Neural progenitor cell (in vitro differentiated cells): ENCODE results near the gene RBM34. TPM values are rescaled to one million over a fixed set of nuclear protein-coding genes. Genes with fewer than 3 reads are reported as not detected.

Source experiments
- DNase-seq: peaks from one replicate; pipeline ENCODE4 v3.0.0-alpha.2; 2016; ENCODE audit warnings: low spot score
- H2AFZ ChIP-seq: fragments of 200-600 bp; sonication (generic); replicated peaks from 2 replicates; pipeline ENCODE4 v1.6.1; 2016; ENCODE audit warnings: antibody characterized with exemption
- H3F3A ChIP-seq: fragments of 200-600 bp; sonication (generic); 2 replicates; pipeline ENCODE4 v1.6.1; 2016; ENCODE audit warnings: antibody characterized with exemption, low read depth
- H3K27ac ChIP-seq: fragments of 200-600 bp; sonication (generic); 2 replicates; pipeline ENCODE4 v1.5.1; 2016; ENCODE audit warnings: mild to moderate bottlenecking
- H3K27me3 ChIP-seq: fragments of 200-600 bp; sonication (generic); 2 replicates; pipeline ENCODE4 v1.6.1; 2016; ENCODE audit warnings: mild to moderate bottlenecking, moderate library complexity
- H3K36me3 ChIP-seq: fragments of 200-600 bp; sonication (generic); 2 replicates; pipeline ENCODE4 v1.5.1; 2016
- H3K4me1 ChIP-seq: fragments of 200-600 bp; sonication (generic); 2 replicates; pipeline ENCODE4 v1.6.1; 2016; ENCODE audit warnings: mixed run types
- H3K4me2 ChIP-seq: fragments of 200-600 bp; sonication (generic); 2 replicates; pipeline ENCODE4 v1.6.1; 2016
- H3K4me3 ChIP-seq: fragments of 200-600 bp; sonication (generic); 2 replicates; pipeline ENCODE4 v1.5.1; 2016
- H3K79me2 ChIP-seq: fragments of 200-600 bp; sonication (generic); 2 replicates; pipeline ENCODE4 v1.6.1; 2016; ENCODE audit warnings: low read depth
- H3K9ac ChIP-seq: fragments of 200-600 bp; sonication (generic); 2 replicates; pipeline ENCODE4 v1.6.1; 2016
- H3K9me3 ChIP-seq: fragments of 200-600 bp; sonication (generic); 2 replicates; pipeline ENCODE4 v1.5.1; 2016; ENCODE audit warnings: low read depth
- H4K20me1 ChIP-seq: fragments of 200-600 bp; sonication (generic); 2 replicates; pipeline ENCODE4 v1.6.1; 2016; ENCODE audit warnings: low read depth
- H3K27ac Mint-ChIP-seq: 3 replicates; pipeline ENCODE4 v1.8.0; 2021; ENCODE audit warnings: mixed read lengths
- H3K27me3 Mint-ChIP-seq: 2 replicates; pipeline ENCODE4 v1.8.0; 2022; ENCODE audit warnings: low read depth, mild to moderate bottlenecking, inconsistent platforms, moderate library complexity, mixed read lengths; ENCODE audit not compliant: insufficient read depth
- H3K36me3 Mint-ChIP-seq: 3 replicates; pipeline ENCODE4 v1.8.0; 2021; ENCODE audit warnings: mixed read lengths
- H3K4me1 Mint-ChIP-seq: 3 replicates; pipeline ENCODE4 v1.8.0; 2021; ENCODE audit warnings: mixed read lengths
- H3K4me3 Mint-ChIP-seq: 3 replicates; pipeline ENCODE4 v1.8.0; 2021; ENCODE audit warnings: mild to moderate bottlenecking, moderate library complexity, mixed read lengths
- H3K9me3 Mint-ChIP-seq: 3 replicates; pipeline ENCODE4 v1.8.0; 2020; ENCODE audit warnings: mixed read lengths
- CTCF ChIP-seq: fragments of 200-600 bp; sonication (generic); IDR thresholded peaks from 2 replicates; pipeline ENCODE4 v1.5.1; 2017; ENCODE audit warnings: antibody characterized with exemption, mild to moderate bottlenecking
- EZH2 ChIP-seq: fragments of 200-600 bp; sonication (generic); IDR thresholded peaks from 2 replicates; pipeline ENCODE4 v1.6.1; 2017; ENCODE audit warnings: antibody characterized with exemption, mild to moderate bottlenecking, moderate library complexity
- EZH2phosphoT487 ChIP-seq: fragments of 200-600 bp; sonication (generic); IDR thresholded peaks from 2 replicates; pipeline ENCODE4 v1.6.1; 2017; ENCODE audit warnings: antibody characterized with exemption
- total RNA-seq: library from RNA; depleted of rRNA; stranded (reverse); fragments of >200 nt; gene quantifications from 2 replicates; pipeline ENCODE4 v1.2.3, GENCODE V29; 2015; ENCODE audit warnings: low replicate concordance

The RBM34 gene
- total RNA-seq, 1 donor from 2014 or later = 107 TPM

DNA sequence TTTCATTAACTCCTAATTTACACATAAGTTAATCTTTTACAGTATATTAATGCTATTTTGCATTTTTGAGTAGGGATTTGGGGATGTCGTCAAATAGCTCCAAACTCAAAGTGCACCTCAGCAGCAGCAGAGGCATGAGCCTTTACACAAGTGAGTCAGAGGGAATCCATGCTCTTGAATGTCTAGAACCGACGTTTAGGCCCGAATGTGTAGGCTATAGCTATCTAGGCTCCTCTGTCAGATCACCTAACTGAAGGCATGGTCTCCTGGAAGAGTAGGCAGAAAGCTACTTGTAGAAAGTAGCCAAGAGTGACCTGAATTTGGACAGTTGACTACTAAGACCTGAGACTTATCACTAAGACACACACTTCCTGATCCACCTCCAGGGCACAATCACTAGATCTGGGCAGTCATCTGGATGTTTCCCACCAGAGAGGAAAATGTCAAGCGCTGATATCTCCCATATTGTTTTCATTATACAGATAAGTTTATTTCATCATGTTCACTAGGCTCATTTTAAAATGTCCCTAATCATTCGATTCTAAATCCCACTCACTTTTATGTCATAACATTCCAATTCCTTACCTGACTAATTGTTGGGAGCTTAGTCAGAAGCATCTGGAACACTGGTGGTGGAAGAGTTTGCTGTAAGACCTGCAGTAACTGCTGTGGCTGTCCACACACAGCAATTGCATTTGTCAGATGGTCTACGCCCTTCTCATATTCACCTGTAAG, 47.7 kb downstream of the RBM34 start:
- Histone ChIP-seq H3K27me3 (no peaks in the 10 kb centered on the region), H3K9ac (peak overlapping the region; percentile 27), H3K4me2 (no peak overlapping the region), H3K4me3 (no peak overlapping the region), H2AFZ (no peak overlapping the region), H3K36me3 (peaks cover 42% of the 10 kb centered on the region), H3K9me3 (no peaks in the 10 kb centered on the region), H3F3A (peaks cover 26% of the 10 kb centered on the region), H3K27ac (no peak overlapping the region), H3K4me1 (no peaks in the 10 kb centered on the region), H4K20me1 (peaks cover 44% of the 10 kb centered on the region), H3K79me2 (peaks cover 66% of the 10 kb centered on the region)
- DNase-seq = no peak
- Mint-ChIP-seq H3K27me3 (no peaks in the 10 kb centered on the region), H3K4me3 (no peak overlapping the region), H3K4me1 (no peaks in the 10 kb centered on the region), H3K27ac (no peak overlapping the region), H3K36me3 (peaks cover 41% of the 10 kb centered on the region), H3K9me3 (no peaks in the 10 kb centered on the region)
- TF ChIP-seq CTCF = no peak

DNA sequence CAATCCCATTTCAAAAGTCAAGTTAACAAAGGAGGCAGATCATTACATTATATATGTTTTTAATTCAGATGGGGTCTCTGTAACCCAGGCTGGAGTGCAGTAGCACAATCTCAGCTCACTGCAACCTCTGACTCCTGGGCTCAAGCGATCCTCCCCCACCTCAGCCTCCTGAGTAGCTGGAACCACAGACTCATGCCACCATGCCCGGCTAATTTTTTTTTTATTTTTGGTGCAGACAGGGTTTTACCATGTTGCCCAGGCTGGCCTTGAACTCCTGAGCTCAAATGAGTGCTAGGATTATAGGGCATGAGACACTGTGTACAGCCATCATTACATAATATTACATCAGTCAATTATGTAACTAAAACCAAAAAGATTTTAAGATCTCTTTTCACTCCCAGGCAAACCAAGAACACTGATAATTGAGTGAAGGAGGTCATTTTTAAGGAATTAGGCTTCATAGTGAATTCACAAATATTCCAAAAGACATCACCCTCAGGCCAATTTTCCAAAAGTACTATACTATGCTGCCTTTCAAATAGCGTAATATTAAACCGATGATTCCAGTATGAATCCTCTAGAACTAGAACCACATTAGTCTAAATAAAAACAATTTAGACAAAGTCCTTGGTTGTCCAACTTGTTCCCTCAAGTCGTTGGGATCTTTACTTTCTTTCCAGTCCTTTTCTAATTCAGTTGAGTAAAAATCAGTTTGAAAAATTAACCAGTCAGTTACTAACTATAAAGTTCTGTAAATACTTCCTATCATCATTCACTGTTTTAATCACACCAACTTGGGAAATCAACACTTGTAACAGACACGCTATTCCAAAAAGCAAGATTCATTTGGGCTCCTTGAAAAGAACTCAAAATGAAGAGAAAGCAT, 48.5 kb downstream of the RBM34 start:
- Histone ChIP-seq H3K36me3 (peaks cover 42% of the 10 kb centered on the region), H3K9ac (peak overlapping the region; percentile 27), H3K27me3 (no peaks in the 10 kb centered on the region), H2AFZ (no peak overlapping the region), H3K79me2 (peaks cover 58% of the 10 kb centered on the region), H3K4me3 (no peak overlapping the region), H3K4me2 (no peak overlapping the region), H4K20me1 (peaks cover 47% of the 10 kb centered on the region), H3F3A (peaks cover 26% of the 10 kb centered on the region), H3K27ac (no peak overlapping the region), H3K9me3 (no peaks in the 10 kb centered on the region), H3K4me1 (no peaks in the 10 kb centered on the region)
- no peaks in the 10 kb centered on the region for H3K9me3 Mint-ChIP-seq
- no peak for TF ChIP-seq EZH2
- TF ChIP-seq CTCF = no peak
- no peak for TF ChIP-seq EZH2phosphoT487
- H3K36me3 Mint-ChIP-seq = peaks cover 39% of the 10 kb centered on the region
- no peaks in the 10 kb centered on the region for H3K27me3 Mint-ChIP-seq
- no peak overlapping the region for H3K4me3 Mint-ChIP-seq
- no peak overlapping the region for H3K27ac Mint-ChIP-seq
- no peaks in the 10 kb centered on the region for H3K4me1 Mint-ChIP-seq
- no peak for DNase-seq

DNA sequence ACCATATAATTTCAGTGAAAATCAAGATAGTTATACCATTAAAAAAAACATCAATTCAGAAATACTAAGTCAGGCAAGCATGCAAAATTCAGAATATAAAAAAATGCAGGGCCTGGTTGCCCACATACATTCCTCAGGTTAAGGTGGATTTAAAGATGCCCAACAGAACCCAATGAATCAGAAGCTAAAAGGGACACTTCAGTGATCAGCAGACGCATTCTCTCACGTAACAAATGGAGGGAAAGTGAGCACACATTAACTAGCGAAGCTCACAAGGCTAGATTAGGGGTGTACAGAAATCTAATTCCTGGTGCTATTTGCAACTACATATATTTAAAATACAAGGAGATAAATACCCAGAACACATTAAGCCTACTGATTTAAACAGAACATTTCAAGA, 49.9 kb downstream of the RBM34 start:
- H4K20me1 ChIP-seq = peaks cover 46% of the 10 kb centered on the region
- no peak overlapping the region for H3K9ac ChIP-seq
- H3K4me3 ChIP-seq = no peak overlapping the region
- H3K36me3 Mint-ChIP-seq = peaks cover 37% of the 10 kb centered on the region
- TF ChIP-seq EZH2 (no peak), CTCF (no peak), EZH2phosphoT487 (no peak)
- no peaks in the 10 kb centered on the region for H3K27me3 Mint-ChIP-seq
- no peak overlapping the region for H3K27ac ChIP-seq
- H3K4me2 ChIP-seq = no peak overlapping the region
- peaks cover 35% of the 10 kb centered on the region for H3F3A ChIP-seq
- no peaks in the 10 kb centered on the region for H3K4me1 Mint-ChIP-seq
- no peak overlapping the region for H3K27ac Mint-ChIP-seq
- no peaks in the 10 kb centered on the region for H3K4me1 ChIP-seq
- H3K79me2 ChIP-seq = peaks cover 46% of the 10 kb centered on the region
- no peaks in the 10 kb centered on the region for H3K9me3 Mint-ChIP-seq
- H3K9me3 ChIP-seq = no peaks in the 10 kb centered on the region
- H3K4me3 Mint-ChIP-seq = no peak overlapping the region
- H2AFZ ChIP-seq = no peak overlapping the region
- no peak for DNase-seq
- H3K36me3 ChIP-seq = peaks cover 42% of the 10 kb centered on the region
- no peaks in the 10 kb centered on the region for H3K27me3 ChIP-seq
